ENCODE measurements around the gene B4GALT3. TPM values are rescaled to one million over a fixed set of nuclear protein-coding genes. Genes with fewer than 3 reads are reported as not detected.

The B4GALT3 gene
- total and polyA plus RNA-seq, 9 of the 15 experiments (the other 6 are each of a cell fraction or from before 2014, with no cell fraction given): 31.2 to 103 (median 46.1) TPM

GRCh38 chr1:161201836-161202712 lies 24.8 kb upstream of the B4GALT3 start, which contains the start of gene NDUFS2 (continued):
- TF ChIP-seq ZMIZ1 (IDR thresholded peaks at IDR 0.05; ENCODE audit: low read depth in 2 of 2, low read length in 2 of 2) (no peak; a peak in 1 of 4 replicates), PPARD (CRISPR knock-in tag; IDR thresholded peaks at IDR 0.05) (no peak), ZBTB5 (IDR thresholded peaks at IDR 0.05) (no peak), DNMT1 (IDR thresholded peaks at IDR 0.05) (0 out of 2 replicates have a peak, but pooled peaks have one; percentile 75), MNT (conservative IDR thresholded peaks at IDR 0.05) (peak; percentile 49 to 75), RBM34 (IDR thresholded peaks at IDR 0.05; ENCODE audit: borderline replicate concordance, insufficient read depth, low read length) (no peak), RBM25 (IDR thresholded peaks at IDR 0.05; ENCODE audit: low read depth, low read length, severe bottlenecking) (no peak), MYC (IDR thresholded peaks at IDR 0.05; ENCODE audit: low read depth, low read length) (peak; percentile 69; the same call in 1 of the 2 replicates), MYC (CRISPR knock-in tag; IDR thresholded peaks at IDR 0.05; ENCODE audit: borderline replicate concordance, low read depth) (no peak), ZNF57 (CRISPR knock-in tag; IDR thresholded peaks at IDR 0.05) (no peak), TBL1XR1 (IDR thresholded peaks at IDR 0.05; ENCODE audit: low read length in 2 of 2) (peak in 1 of 2 experiments; percentile 34; a peak in 1 of 4 replicates), ESRRB (CRISPR knock-in tag; IDR thresholded peaks at IDR 0.05; ENCODE audit: borderline replicate concordance) (no peak), SNAPC5 (CRISPR knock-in tag; IDR thresholded peaks at IDR 0.05) (no peak), CBX8 (IDR thresholded peaks at IDR 0.05; ENCODE audit: borderline replicate concordance, extremely low read depth, low read depth, low read length, poor library complexity, severe bottlenecking) (no peak)

Measured in K562 (cell line).